Measurements from ENCODE around the gene ITPRID1. TPM values are rescaled to one million over a fixed set of nuclear protein-coding genes. Genes with fewer than 3 reads are reported as not detected.

Gene ITPRID1
- total and polyA plus RNA-seq, 9 of the 15 experiments (the other 6 are each of a cell fraction or from before 2014, with no cell fraction given): not detected

GRCh38 chr7:31476941-31477677 is 36.8 kb upstream of the ITPRID1 start:
- ChIA-PET POLR2A (no interaction called here), CTCF (ENCODE audit: low intra/inter-chr PET ratio) (no interaction called here)
- Histone ChIP-seq H3K27me3 (ENCODE audit: control insufficient read depth in 2 of 2, insufficient read depth in 2 of 2, low read length in 2 of 2) (no peaks in the 10 kb centered on the region), H3K9me3 (replicated peaks; ENCODE audit: control insufficient read depth, insufficient read depth, low read depth, low read length) (no peaks in the 10 kb centered on the region), H3K4me3 (no peak overlapping the region), H3K36me3 (ENCODE audit: control insufficient read depth, insufficient read depth, low read length) (no peaks in the 10 kb centered on the region), H3K9ac (ENCODE audit: insufficient read depth in 1 of 2, low read depth in 2 of 2, low read length in 2 of 2) (no peak overlapping the region), H3K9me1 (ENCODE audit: control insufficient read depth, insufficient read depth, low read length) (no peaks in the 10 kb centered on the region), H4K20me1 (replicated peaks; ENCODE audit: control insufficient read depth, insufficient read depth, low read length) (no peaks in the 10 kb centered on the region), H2AFZ (ENCODE audit: low read depth, low read length) (no peak overlapping the region), H3K4me1 (replicated peaks in 1 of 2; ENCODE audit: control insufficient read depth in 2 of 2, insufficient read depth in 2 of 2, low read length in 2 of 2) (no peaks in the 10 kb centered on the region), H3K4me2 (ENCODE audit: insufficient read depth, low read length) (no peak overlapping the region), H3K79me2 (ENCODE audit: control insufficient read depth, insufficient read depth, low read length) (no peaks in the 10 kb centered on the region), H3K27ac (ENCODE audit: extremely low read depth, low read depth, low read length) (no peak overlapping the region)
- BruUV-seq (replicated peaks): no TSS peak
- WGBS (ENCODE audit: insufficient coverage, low coverage, missing lambda C conversion rate): 2% methylated on average over 11 of the region's 11 CpGs
- DNase-seq (ENCODE audit: extremely low read depth in 1 of 4, low spot score in 3 of 4) (no peak), ATAC-seq (no peak), FAIRE-seq (no peak)
- in situ Hi-C loops (cut with MboI) (loop anchor here (25.0 kb wide), 1 partner anchor 340 kb away; no protein-coding TSS in a partner anchor), intact Hi-C loops (cut with micrococcal nuclease) (no loop called here)
- TF ChIP-seq SRSF1 (IDR thresholded peaks at IDR 0.05; ENCODE audit: low read depth, low read length): no peak
- TF ChIP-seq BCL6 (CRISPR knock-in tag; IDR thresholded peaks at IDR 0.05): no peak
- TF ChIP-seq, protein P1, sequence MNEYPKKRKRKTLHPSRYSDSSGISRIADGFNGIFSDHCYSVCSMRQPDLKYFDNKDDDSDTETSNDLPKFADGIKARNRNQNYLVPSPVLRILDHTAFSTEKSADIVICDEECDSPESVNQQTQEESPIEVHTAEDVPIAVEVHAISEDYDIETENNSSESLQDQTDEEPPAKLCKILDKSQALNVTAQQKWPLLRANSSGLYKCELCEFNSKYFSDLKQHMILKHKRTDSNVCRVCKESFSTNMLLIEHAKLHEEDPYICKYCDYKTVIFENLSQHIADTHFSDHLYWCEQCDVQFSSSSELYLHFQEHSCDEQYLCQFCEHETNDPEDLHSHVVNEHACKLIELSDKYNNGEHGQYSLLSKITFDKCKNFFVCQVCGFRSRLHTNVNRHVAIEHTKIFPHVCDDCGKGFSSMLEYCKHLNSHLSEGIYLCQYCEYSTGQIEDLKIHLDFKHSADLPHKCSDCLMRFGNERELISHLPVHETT (CRISPR knock-in tag; conservative IDR thresholded peaks at IDR 0.05 in 1 of 2, IDR thresholded peaks at IDR 0.05 in 1 of 2): no peak
- TF ChIP-seq NFE2 (IDR thresholded peaks at IDR 0.05; ENCODE audit: low read depth): no peak
- TF ChIP-seq, protein P2, sequence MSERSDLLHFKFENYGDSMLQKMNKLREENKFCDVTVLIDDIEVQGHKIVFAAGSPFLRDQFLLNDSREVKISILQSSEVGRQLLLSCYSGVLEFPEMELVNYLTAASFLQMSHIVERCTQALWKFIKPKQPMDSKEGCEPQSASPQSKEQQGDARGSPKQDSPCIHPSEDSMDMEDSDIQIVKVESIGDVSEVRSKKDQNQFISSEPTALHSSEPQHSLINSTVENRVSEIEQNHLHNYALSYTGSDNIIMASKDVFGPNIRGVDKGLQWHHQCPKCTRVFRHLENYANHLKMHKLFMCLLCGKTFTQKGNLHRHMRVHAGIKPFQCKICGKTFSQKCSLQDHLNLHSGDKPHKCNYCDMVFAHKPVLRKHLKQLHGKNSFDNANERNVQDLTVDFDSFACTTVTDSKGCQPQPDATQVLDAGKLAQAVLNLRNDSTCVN (CRISPR knock-in tag; IDR thresholded peaks at IDR 0.05): no peak
- TF ChIP-seq PML (IDR thresholded peaks at IDR 0.05; ENCODE audit: low read length): no peak
- TF ChIP-seq IRF1 (CRISPR knock-in tag; IDR thresholded peaks at IDR 0.05; ENCODE audit: borderline replicate concordance): no peak
- no peak for TF ChIP-seq NR2C1 (IDR thresholded peaks at IDR 0.05)
- TF ChIP-seq NR2C1 (tag; IDR thresholded peaks at IDR 0.05): no peak
- TF ChIP-seq SPI1 (IDR thresholded peaks at IDR 0.05; ENCODE audit: borderline replicate concordance, low read depth, low read length): no peak
- TF ChIP-seq THRAP3 (IDR thresholded peaks at IDR 0.05; ENCODE audit: borderline replicate concordance): no peak
- TF ChIP-seq ZNF217 (CRISPR knock-in tag; IDR thresholded peaks at IDR 0.05): no peak
- no peak for TF ChIP-seq DIDO1 (tag; IDR thresholded peaks at IDR 0.05; ENCODE audit: low read depth)
- no peak for TF ChIP-seq SRSF7 (optimal IDR thresholded peaks at IDR 0.05; ENCODE audit: low read depth, low read length)
- TF ChIP-seq, protein P3, sequence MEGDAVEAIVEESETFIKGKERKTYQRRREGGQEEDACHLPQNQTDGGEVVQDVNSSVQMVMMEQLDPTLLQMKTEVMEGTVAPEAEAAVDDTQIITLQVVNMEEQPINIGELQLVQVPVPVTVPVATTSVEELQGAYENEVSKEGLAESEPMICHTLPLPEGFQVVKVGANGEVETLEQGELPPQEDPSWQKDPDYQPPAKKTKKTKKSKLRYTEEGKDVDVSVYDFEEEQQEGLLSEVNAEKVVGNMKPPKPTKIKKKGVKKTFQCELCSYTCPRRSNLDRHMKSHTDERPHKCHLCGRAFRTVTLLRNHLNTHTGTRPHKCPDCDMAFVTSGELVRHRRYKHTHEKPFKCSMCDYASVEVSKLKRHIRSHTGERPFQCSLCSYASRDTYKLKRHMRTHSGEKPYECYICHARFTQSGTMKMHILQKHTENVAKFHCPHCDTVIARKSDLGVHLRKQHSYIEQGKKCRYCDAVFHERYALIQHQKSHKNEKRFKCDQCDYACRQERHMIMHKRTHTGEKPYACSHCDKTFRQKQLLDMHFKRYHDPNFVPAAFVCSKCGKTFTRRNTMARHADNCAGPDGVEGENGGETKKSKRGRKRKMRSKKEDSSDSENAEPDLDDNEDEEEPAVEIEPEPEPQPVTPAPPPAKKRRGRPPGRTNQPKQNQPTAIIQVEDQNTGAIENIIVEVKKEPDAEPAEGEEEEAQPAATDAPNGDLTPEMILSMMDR (IDR thresholded peaks at IDR 0.05 in 2 of 3, conservative IDR thresholded peaks at IDR 0.05 in 1 of 3; ENCODE audit: insufficient read depth in 2 of 3, low read depth in 1 of 3, low read length in 3 of 3): no peak
